Neutrophil (primary cell): ENCODE data around the gene RAB27B.
"Not testable (repeated sequence)": the region's sequence is repeated elsewhere in the genome, so short reads cannot be mapped to it uniquely, and the experiment has no call there.

Source experiments
- H3K27ac ChIP-seq: fragments of 200-600 bp; sonication (generic); 2 replicates; pipeline ENCODE4 v1.5.1; 2016; ENCODE audit warnings: mild to moderate bottlenecking, moderate library complexity
- H3K27me3 ChIP-seq: fragments of 200-600 bp; sonication (generic); 2 replicates; pipeline ENCODE4 v1.6.0; 2016; ENCODE audit warnings: mild to moderate bottlenecking
- H3K36me3 ChIP-seq: fragments of 200-600 bp; sonication (generic); 2 replicates; pipeline ENCODE4 v1.5.1; 2017
- H3K4me1 ChIP-seq, 2 experiments: fragments of 200-600 bp in 1 of 2; sonication (generic) in 1 of 2; 1 replicate in 1 of 2; 2 replicates in 1 of 2; pipeline versions ENCODE4 v1.5.1 to v1.6.1; 2013 to 2016; ENCODE audit warnings: low read depth in 1 of 2, low read length in 1 of 2, mild to moderate bottlenecking in 1 of 2, moderate library complexity in 1 of 2; ENCODE audit not compliant: control insufficient read depth in 1 of 2, insufficient read depth in 1 of 2
- H3K4me3 ChIP-seq, 2 experiments: fragments of 200-600 bp in 1 of 2; sonication (generic) in 1 of 2; 1 replicate in 1 of 2; 2 replicates in 1 of 2; pipeline ENCODE4 v1.5.1; 2013 to 2016; ENCODE audit warnings: low read depth in 1 of 2, low read length in 1 of 2, mild to moderate bottlenecking in 1 of 2, moderate library complexity in 1 of 2
- H3K9me3 ChIP-seq: fragments of 200-600 bp; sonication (generic); 2 replicates; pipeline ENCODE4 v1.5.1; 2016
- TF ChIP-seq, protein P1 (sequence below): fragments of 200-600 bp; sonication (generic); IDR thresholded peaks from 2 replicates; pipeline ENCODE4 v1.5.1; 2016; ENCODE audit warnings: antibody characterized with exemption

Gene RAB27B

DNA sequence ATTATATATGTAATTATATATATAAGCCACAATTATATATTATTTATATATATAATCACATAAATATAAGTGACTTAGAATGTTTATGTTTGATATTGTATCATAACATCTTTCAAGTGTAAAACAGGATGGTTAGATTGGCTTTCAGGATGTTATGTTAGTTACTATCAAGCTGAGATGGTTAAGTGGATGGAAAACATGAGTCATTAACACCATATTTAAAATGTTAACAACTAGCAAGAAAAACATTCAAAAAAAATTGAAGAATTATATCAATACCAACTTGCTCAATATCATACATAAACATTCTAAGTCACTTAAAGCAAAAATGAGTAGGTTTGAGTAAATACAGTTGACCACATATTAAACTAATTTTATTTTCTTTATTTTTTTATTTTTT, 21.8 kb upstream of the RAB27B start:
- Histone ChIP-seq H3K27me3 (no peaks in the 10 kb centered on the region), H3K36me3 (no peaks in the 10 kb centered on the region), H3K9me3 (no peaks in the 10 kb centered on the region), H3K27ac (no peak overlapping the region), H3K4me1 (no peaks in the 10 kb centered on the region), H3K4me3 (no peak overlapping the region)
- TF ChIP-seq, protein P1, sequence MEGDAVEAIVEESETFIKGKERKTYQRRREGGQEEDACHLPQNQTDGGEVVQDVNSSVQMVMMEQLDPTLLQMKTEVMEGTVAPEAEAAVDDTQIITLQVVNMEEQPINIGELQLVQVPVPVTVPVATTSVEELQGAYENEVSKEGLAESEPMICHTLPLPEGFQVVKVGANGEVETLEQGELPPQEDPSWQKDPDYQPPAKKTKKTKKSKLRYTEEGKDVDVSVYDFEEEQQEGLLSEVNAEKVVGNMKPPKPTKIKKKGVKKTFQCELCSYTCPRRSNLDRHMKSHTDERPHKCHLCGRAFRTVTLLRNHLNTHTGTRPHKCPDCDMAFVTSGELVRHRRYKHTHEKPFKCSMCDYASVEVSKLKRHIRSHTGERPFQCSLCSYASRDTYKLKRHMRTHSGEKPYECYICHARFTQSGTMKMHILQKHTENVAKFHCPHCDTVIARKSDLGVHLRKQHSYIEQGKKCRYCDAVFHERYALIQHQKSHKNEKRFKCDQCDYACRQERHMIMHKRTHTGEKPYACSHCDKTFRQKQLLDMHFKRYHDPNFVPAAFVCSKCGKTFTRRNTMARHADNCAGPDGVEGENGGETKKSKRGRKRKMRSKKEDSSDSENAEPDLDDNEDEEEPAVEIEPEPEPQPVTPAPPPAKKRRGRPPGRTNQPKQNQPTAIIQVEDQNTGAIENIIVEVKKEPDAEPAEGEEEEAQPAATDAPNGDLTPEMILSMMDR = no peak

DNA sequence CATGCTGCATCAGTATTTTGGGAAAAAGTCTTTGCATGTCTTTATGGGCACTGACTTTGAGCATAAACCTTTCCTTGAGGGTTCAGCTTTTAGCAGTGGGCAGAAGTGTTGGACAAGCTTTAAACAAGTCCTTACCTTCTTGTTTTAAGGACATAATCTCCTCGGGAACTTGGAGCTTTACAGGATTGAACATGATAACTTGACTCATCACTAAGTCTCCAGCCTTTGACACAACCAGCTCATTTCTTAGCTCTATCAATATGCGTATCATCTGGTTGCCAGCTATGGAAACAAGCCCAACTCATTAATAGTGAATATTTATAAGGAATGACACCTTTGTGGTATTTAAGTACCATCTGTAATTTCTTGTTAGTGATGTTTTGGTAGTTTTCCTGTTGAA, 21.0 kb upstream of the RAB27B start:
- Histone ChIP-seq H3K4me3 (no peak overlapping the region), H3K36me3 (no peaks in the 10 kb centered on the region), H3K27me3 (no peaks in the 10 kb centered on the region), H3K27ac (no peak overlapping the region), H3K9me3 (no peaks in the 10 kb centered on the region), H3K4me1 (no peaks in the 10 kb centered on the region)
- TF ChIP-seq, protein P1 = no peak

DNA sequence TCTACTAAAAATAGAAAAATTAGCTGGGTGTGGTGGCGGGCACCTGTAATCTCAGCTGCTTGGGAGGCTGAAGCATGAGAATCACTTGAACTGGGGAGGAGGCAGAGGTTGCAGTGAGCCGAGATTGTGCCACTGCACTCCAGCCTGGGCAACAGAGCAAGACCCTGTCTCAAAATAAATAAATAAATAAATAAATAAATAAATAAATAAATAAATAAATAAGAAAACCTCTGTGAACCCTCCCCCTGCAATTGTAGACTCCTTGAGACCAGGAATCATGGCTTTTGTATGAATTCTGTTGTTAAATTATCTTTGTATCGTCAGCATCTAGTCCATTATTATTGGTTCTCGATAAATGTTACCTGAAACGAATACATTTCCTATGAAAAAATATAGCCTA, 17.6 kb upstream of the RAB27B start:
- not testable (repeated sequence) for H3K27me3 ChIP-seq, H3K9me3 ChIP-seq, H3K27ac ChIP-seq, H3K4me3 ChIP-seq, H3K4me1 ChIP-seq, H3K36me3 ChIP-seq

DNA sequence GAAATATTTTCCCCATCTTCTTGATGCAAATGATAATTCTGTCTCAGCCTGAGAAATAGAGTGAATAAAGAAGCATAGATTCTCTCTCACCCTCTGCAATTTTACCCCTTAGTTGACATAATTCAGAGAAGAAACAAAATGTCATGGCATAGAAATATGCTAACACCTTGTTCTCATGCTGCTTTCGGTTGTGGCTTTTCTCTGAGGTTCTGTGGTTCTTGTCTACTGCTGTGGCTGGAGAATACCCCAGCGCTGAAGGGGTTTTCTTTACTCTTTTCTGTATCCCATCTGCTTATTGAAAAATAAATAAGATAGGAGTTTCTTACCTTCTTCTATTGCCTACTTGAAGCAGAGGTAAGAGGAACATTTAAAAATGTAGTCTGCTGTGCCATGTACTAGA, 15.4 kb upstream of the RAB27B start:
- TF ChIP-seq, protein P1 = no peak
- H3K9me3 ChIP-seq = no peaks in the 10 kb centered on the region
- H3K4me3 ChIP-seq = no peak overlapping the region
- no peaks in the 10 kb centered on the region for H3K27me3 ChIP-seq
- no peaks in the 10 kb centered on the region for H3K4me1 ChIP-seq
- H3K36me3 ChIP-seq = no peaks in the 10 kb centered on the region
- H3K27ac ChIP-seq = no peak overlapping the region

DNA sequence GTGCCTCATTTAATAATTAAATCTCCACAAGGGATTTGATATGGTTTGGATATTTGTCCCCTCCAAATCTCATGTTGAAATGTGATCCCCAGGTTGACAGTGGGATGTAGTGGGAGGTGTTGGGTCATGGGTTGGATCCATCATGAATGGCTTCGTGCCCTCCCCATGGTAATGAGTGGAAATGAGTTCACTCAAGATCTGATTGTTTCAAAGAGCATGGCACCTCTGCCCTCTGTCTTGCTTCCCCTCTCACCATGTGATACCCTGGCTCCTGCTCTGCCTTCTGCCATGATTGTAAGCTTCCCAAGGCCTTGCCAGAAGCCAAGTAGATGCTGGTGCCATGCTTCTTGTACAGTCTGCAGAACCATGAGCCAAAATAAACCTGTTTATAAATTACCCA, 15.0 kb upstream of the RAB27B start:
- H3K27ac ChIP-seq = no peak overlapping the region
- no peaks in the 10 kb centered on the region for H3K9me3 ChIP-seq
- H3K4me1 ChIP-seq = no peaks in the 10 kb centered on the region
- TF ChIP-seq, protein P1 = no peak
- no peak overlapping the region for H3K4me3 ChIP-seq
- no peaks in the 10 kb centered on the region for H3K36me3 ChIP-seq
- H3K27me3 ChIP-seq = no peaks in the 10 kb centered on the region

DNA sequence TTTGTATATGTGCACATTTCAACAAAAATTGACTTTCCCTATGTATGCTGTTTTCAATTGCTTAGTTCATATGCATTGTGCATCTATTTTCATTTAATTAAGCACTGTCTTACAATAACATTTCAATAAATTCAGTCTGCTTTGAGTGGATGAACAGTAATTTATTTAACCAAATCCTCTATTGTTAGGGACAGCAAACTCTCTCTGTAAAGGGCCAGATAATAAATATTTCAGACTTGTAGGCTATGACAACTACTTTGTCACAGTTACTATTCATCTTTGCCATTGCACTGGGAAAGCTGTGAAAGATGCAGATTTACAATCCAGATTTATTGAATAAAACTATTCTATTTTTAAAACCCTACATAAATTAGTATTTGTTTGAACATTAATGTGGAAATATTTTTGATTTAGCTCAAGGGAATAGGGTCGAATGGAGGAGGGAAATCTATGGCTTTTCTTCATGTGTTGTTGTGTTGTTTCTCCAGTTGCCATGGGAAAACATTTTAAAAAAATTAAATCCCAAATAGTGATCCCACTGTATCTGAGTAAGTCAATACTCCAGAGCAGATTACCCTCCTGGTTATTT, 14.2 kb upstream of the RAB27B start:
- no peak overlapping the region for H3K27ac ChIP-seq
- H3K9me3 ChIP-seq = no peaks in the 10 kb centered on the region
- H3K4me3 ChIP-seq = no peak overlapping the region
- TF ChIP-seq, protein P1 = no peak
- H3K27me3 ChIP-seq = no peaks in the 10 kb centered on the region
- no peaks in the 10 kb centered on the region for H3K36me3 ChIP-seq
- H3K4me1 ChIP-seq = no peaks in the 10 kb centered on the region
